ENCODE results near the gene NT5C2.

DNA sequence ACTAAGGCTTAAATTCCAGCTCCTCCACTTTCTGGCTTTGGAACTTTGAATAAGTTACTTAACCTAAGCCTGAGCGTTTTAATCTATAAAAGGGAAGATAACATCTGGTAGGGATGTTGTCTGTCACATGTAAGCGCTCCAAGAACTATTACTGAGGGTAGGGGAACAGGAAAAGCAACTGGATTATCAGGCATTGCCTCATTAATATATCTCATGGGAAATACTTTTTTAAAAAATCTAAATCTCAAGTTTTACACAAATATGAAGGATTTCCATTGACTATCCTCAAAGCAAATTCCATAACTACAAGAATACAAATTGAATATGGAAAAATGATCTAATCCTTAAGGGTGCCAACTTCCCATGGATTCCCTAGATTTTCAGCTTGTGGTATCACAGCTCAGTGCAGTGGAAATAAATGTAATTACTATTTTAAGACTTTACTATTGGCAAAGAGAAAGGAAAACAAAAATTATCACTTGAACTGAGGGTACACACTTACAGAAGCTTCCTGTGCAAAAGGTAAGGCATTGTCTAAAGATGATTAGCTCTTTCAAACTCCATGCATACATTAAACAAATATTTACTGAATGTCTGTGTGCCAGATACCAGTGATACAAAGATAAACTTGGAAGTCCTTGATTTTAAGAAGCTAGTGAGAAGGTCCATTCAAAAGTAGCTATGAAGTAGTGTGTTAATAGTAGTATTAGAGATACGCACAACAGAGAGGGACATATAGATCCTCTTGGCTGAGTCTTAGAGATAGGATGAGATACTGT, 38.4 kb downstream of the NT5C2 start:
- TF ChIP-seq, protein P1, sequence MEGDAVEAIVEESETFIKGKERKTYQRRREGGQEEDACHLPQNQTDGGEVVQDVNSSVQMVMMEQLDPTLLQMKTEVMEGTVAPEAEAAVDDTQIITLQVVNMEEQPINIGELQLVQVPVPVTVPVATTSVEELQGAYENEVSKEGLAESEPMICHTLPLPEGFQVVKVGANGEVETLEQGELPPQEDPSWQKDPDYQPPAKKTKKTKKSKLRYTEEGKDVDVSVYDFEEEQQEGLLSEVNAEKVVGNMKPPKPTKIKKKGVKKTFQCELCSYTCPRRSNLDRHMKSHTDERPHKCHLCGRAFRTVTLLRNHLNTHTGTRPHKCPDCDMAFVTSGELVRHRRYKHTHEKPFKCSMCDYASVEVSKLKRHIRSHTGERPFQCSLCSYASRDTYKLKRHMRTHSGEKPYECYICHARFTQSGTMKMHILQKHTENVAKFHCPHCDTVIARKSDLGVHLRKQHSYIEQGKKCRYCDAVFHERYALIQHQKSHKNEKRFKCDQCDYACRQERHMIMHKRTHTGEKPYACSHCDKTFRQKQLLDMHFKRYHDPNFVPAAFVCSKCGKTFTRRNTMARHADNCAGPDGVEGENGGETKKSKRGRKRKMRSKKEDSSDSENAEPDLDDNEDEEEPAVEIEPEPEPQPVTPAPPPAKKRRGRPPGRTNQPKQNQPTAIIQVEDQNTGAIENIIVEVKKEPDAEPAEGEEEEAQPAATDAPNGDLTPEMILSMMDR (conservative IDR thresholded peaks at IDR 0.05 in 1 of 2, IDR thresholded peaks at IDR 0.05 in 1 of 2; ENCODE audit: low read depth in 1 of 2, low read length in 2 of 2): no peak
- no peak for TF ChIP-seq EZH2 (IDR thresholded peaks at IDR 0.05; ENCODE audit: low read length, missing control alignments)

All from fibroblast of lung (primary cell).